GM12801 (cell line): ENCODE results near the gene INSC.

Source experiments
- CTCF ChIP-seq: IDR thresholded peaks from one replicate; pipeline ENCODE4 v1.5.1; 2011; ENCODE audit warnings: control low read depth; ENCODE audit not compliant: insufficient read length; ENCODE audit errors: extremely low read depth

The INSC gene

GRCh38 chr11:15114501-15115475 lies at the start of gene INSC:
INSC (plus strand) TSS chr11:15114923; CDS start chr11:15149175, 34,252 bp downstream.
- TF ChIP-seq CTCF = no peak

GRCh38 chr11:15071556-15072255 lies 43.0 kb upstream of the INSC start:
- TF ChIP-seq CTCF = no peak

GRCh38 chr11:15072551-15073143 lies 42.1 kb upstream of the INSC start:
- TF ChIP-seq CTCF = no peak

GRCh38 chr11:15073361-15074205 lies 41.1 kb upstream of the INSC start, which contains the start of gene CALCB:
CALCB (plus strand) TSS chr11:15073593; CDS start chr11:15074719, 1,126 bp downstream.
- TF ChIP-seq CTCF = no peak

- no peak for TF ChIP-seq CTCF
These were observed 40.2 kb upstream of the INSC start for GRCh38 chr11:15074206-15075161.

GRCh38 chr11:15075162-15075526 lies 39.6 kb upstream of the INSC start:
- TF ChIP-seq CTCF = no peak
